ENCODE measurements around the gene MYH11.

The MYH11 gene

GRCh38 chr16:15691046-15691445 lies 165.8 kb downstream of the MYH11 start:
- Histone ChIP-seq H3K9me3 (replicated peaks in 1 of 2; ENCODE audit: control insufficient read depth in 2 of 2, insufficient read depth in 1 of 2, low read depth in 1 of 2, low read length in 2 of 2) (no peaks in the 10 kb centered on the region), H2BK5ac (ENCODE audit: low read length) (no peak overlapping the region), H3K9ac (ENCODE audit: low read depth, low read length, poor library complexity) (no peak overlapping the region), H3K4me2 (ENCODE audit: insufficient read depth, low read length, poor library complexity, severe bottlenecking) (no peak overlapping the region), H3K36me3 (replicated peaks in 1 of 2; ENCODE audit: control insufficient read depth in 2 of 2, insufficient read depth in 2 of 2, low read length in 2 of 2) (peaks cover 32 to 87% of the 10 kb centered on the region in 2 donors), H3K4ac (ENCODE audit: low read length) (no peak overlapping the region), H3K14ac (ENCODE audit: low read length) (no peak overlapping the region), H2BK15ac (ENCODE audit: low read length) (no peak overlapping the region), H3K23ac (ENCODE audit: low read depth, low read length, poor library complexity) (no peak overlapping the region), H2BK120ac (ENCODE audit: low read depth, low read length) (no peak overlapping the region), H2BK12ac (ENCODE audit: low read length) (no peak overlapping the region), H3K79me1 (ENCODE audit: low read depth, low read length) (no peaks in the 10 kb centered on the region), H3K27ac (replicated peaks; ENCODE audit: low read length) (no peak overlapping the region), H2AK5ac (ENCODE audit: low read depth, low read length) (no peak overlapping the region), H4K8ac (ENCODE audit: low read depth, low read length) (no peak overlapping the region), H3K4me3 (ENCODE audit: low read length in 2 of 2) (no peak overlapping the region), H3K4me1 (ENCODE audit: control insufficient read depth in 2 of 2, insufficient read depth in 1 of 2, low read depth in 1 of 2, low read length in 2 of 2) (no peaks in the 10 kb centered on the region), H4K91ac (ENCODE audit: low read depth, low read length, poor library complexity) (no peak overlapping the region), H2AFZ (ENCODE audit: low read length) (no peak overlapping the region), H3K18ac (ENCODE audit: low read length) (no peak overlapping the region), H3K27me3 (ENCODE audit: control insufficient read depth in 3 of 3, insufficient read depth in 3 of 3, low read depth in 1 of 3, low read length in 3 of 3) (no peaks in the 10 kb centered on the region)
- WGBS, 2 donors (ENCODE audit: extremely low coverage in 2 of 2, insufficient read length in 2 of 2, insufficient replicate concordance in 1 of 2) = no CpG with 5 or more reads among the region's 10 CpGs
- DNase-seq (ENCODE audit: low spot score) = no peak

GRCh38 chr16:15690296-15690695 lies 166.5 kb downstream of the MYH11 start:
- no peak for DNase-seq (ENCODE audit: low spot score)
- Histone ChIP-seq H2BK120ac (ENCODE audit: low read depth, low read length) (no peak overlapping the region), H3K4me3 (ENCODE audit: low read length in 2 of 2) (no peak overlapping the region), H3K27ac (replicated peaks; ENCODE audit: low read length) (no peak overlapping the region), H2BK5ac (ENCODE audit: low read length) (no peak overlapping the region), H3K4me2 (ENCODE audit: insufficient read depth, low read length, poor library complexity, severe bottlenecking) (no peak overlapping the region), H2BK15ac (ENCODE audit: low read length) (no peak overlapping the region), H3K9me3 (replicated peaks in 1 of 2; ENCODE audit: control insufficient read depth in 2 of 2, insufficient read depth in 1 of 2, low read depth in 1 of 2, low read length in 2 of 2) (no peaks in the 10 kb centered on the region), H3K18ac (ENCODE audit: low read length) (no peak overlapping the region), H2BK12ac (ENCODE audit: low read length) (no peak overlapping the region), H3K4me1 (ENCODE audit: control insufficient read depth in 2 of 2, insufficient read depth in 1 of 2, low read depth in 1 of 2, low read length in 2 of 2) (no peaks in the 10 kb centered on the region), H2AK5ac (ENCODE audit: low read depth, low read length) (no peak overlapping the region), H3K79me1 (ENCODE audit: low read depth, low read length) (no peaks in the 10 kb centered on the region), H3K14ac (ENCODE audit: low read length) (no peak overlapping the region), H3K36me3 (replicated peaks in 1 of 2; ENCODE audit: control insufficient read depth in 2 of 2, insufficient read depth in 2 of 2, low read length in 2 of 2) (peaks cover 34 to 90% of the 10 kb centered on the region in 2 donors), H4K91ac (ENCODE audit: low read depth, low read length, poor library complexity) (no peak overlapping the region), H4K8ac (ENCODE audit: low read depth, low read length) (no peak overlapping the region), H2AFZ (ENCODE audit: low read length) (no peak overlapping the region), H3K23ac (ENCODE audit: low read depth, low read length, poor library complexity) (no peak overlapping the region), H3K9ac (ENCODE audit: low read depth, low read length, poor library complexity) (no peak overlapping the region), H3K4ac (ENCODE audit: low read length) (no peak overlapping the region), H3K27me3 (ENCODE audit: control insufficient read depth in 3 of 3, insufficient read depth in 3 of 3, low read depth in 1 of 3, low read length in 3 of 3) (no peaks in the 10 kb centered on the region)
- no CpG with 5 or more reads among the region's 3 CpGs for WGBS, 2 donors (ENCODE audit: extremely low coverage in 2 of 2, insufficient read length in 2 of 2, insufficient replicate concordance in 1 of 2)

GRCh38 chr16:15689290-15689689 lies 167.5 kb downstream of the MYH11 start:
- H2BK5ac ChIP-seq (ENCODE audit: low read length) = no peak overlapping the region
- no peaks in the 10 kb centered on the region for H3K79me1 ChIP-seq (ENCODE audit: low read depth, low read length)
- H2BK120ac ChIP-seq (ENCODE audit: low read depth, low read length) = no peak overlapping the region
- H3K4me2 ChIP-seq (ENCODE audit: insufficient read depth, low read length, poor library complexity, severe bottlenecking) = no peak overlapping the region
- H3K14ac ChIP-seq (ENCODE audit: low read length) = no peak overlapping the region
- H2AFZ ChIP-seq (ENCODE audit: low read length) = no peak overlapping the region
- no peak overlapping the region for H3K9ac ChIP-seq (ENCODE audit: low read depth, low read length, poor library complexity)
- H2BK12ac ChIP-seq (ENCODE audit: low read length) = no peak overlapping the region
- no peaks in the 10 kb centered on the region for H3K27me3 ChIP-seq (ENCODE audit: control insufficient read depth in 3 of 3, insufficient read depth in 3 of 3, low read depth in 1 of 3, low read length in 3 of 3)
- H3K4ac ChIP-seq (ENCODE audit: low read length) = no peak overlapping the region
- no peak overlapping the region for H3K27ac ChIP-seq (replicated peaks; ENCODE audit: low read length)
- H3K36me3 ChIP-seq (replicated peaks in 1 of 2; ENCODE audit: control insufficient read depth in 2 of 2, insufficient read depth in 2 of 2, low read length in 2 of 2) = peaks cover 30 to 91% of the 10 kb centered on the region in 2 donors
- H3K4me1 ChIP-seq (ENCODE audit: control insufficient read depth in 2 of 2, insufficient read depth in 1 of 2, low read depth in 1 of 2, low read length in 2 of 2) = no peaks in the 10 kb centered on the region
- H2BK15ac ChIP-seq (ENCODE audit: low read length) = no peak overlapping the region
- no peak overlapping the region for H4K91ac ChIP-seq (ENCODE audit: low read depth, low read length, poor library complexity)
- no peak overlapping the region for H3K18ac ChIP-seq (ENCODE audit: low read length)
- H3K4me3 ChIP-seq (ENCODE audit: low read length in 2 of 2) = no peak overlapping the region
- no peak overlapping the region for H2AK5ac ChIP-seq (ENCODE audit: low read depth, low read length)
- no peak overlapping the region for H3K23ac ChIP-seq (ENCODE audit: low read depth, low read length, poor library complexity)
- no CpG with 5 or more reads among the region's 3 CpGs for WGBS, 2 donors (ENCODE audit: extremely low coverage in 2 of 2, insufficient read length in 2 of 2, insufficient replicate concordance in 1 of 2)
- no peak overlapping the region for H4K8ac ChIP-seq (ENCODE audit: low read depth, low read length)
- H3K9me3 ChIP-seq (replicated peaks in 1 of 2; ENCODE audit: control insufficient read depth in 2 of 2, insufficient read depth in 1 of 2, low read depth in 1 of 2, low read length in 2 of 2) = no peaks in the 10 kb centered on the region
- DNase-seq (ENCODE audit: low spot score) = no peak

- no peak for DNase-seq (ENCODE audit: low spot score)
- Histone ChIP-seq H2BK15ac (ENCODE audit: low read length) (no peak overlapping the region), H3K18ac (ENCODE audit: low read length) (no peak overlapping the region), H3K27ac (replicated peaks; ENCODE audit: low read length) (no peak overlapping the region), H3K79me1 (ENCODE audit: low read depth, low read length) (no peaks in the 10 kb centered on the region), H3K9ac (ENCODE audit: low read depth, low read length, poor library complexity) (no peak overlapping the region), H4K8ac (ENCODE audit: low read depth, low read length) (no peak overlapping the region), H3K4ac (ENCODE audit: low read length) (no peak overlapping the region), H4K91ac (ENCODE audit: low read depth, low read length, poor library complexity) (no peak overlapping the region), H2AK5ac (ENCODE audit: low read depth, low read length) (no peak overlapping the region), H3K27me3 (ENCODE audit: control insufficient read depth in 3 of 3, insufficient read depth in 3 of 3, low read depth in 1 of 3, low read length in 3 of 3) (no peaks in the 10 kb centered on the region), H3K9me3 (replicated peaks in 1 of 2; ENCODE audit: control insufficient read depth in 2 of 2, insufficient read depth in 1 of 2, low read depth in 1 of 2, low read length in 2 of 2) (no peaks in the 10 kb centered on the region), H3K36me3 (replicated peaks in 1 of 2; ENCODE audit: control insufficient read depth in 2 of 2, insufficient read depth in 2 of 2, low read length in 2 of 2) (peaks cover 17 to 91% of the 10 kb centered on the region in 2 donors), H2BK12ac (ENCODE audit: low read length) (no peak overlapping the region), H3K4me2 (ENCODE audit: insufficient read depth, low read length, poor library complexity, severe bottlenecking) (no peak overlapping the region), H2BK120ac (ENCODE audit: low read depth, low read length) (no peak overlapping the region), H3K4me1 (ENCODE audit: control insufficient read depth in 2 of 2, insufficient read depth in 1 of 2, low read depth in 1 of 2, low read length in 2 of 2) (no peaks in the 10 kb centered on the region), H2AFZ (ENCODE audit: low read length) (no peak overlapping the region), H3K14ac (ENCODE audit: low read length) (no peak overlapping the region), H2BK5ac (ENCODE audit: low read length) (no peak overlapping the region), H3K4me3 (ENCODE audit: low read length in 2 of 2) (no peak overlapping the region), H3K23ac (ENCODE audit: low read depth, low read length, poor library complexity) (no peak overlapping the region)
- WGBS, 2 donors (ENCODE audit: extremely low coverage in 2 of 2, insufficient read length in 2 of 2, insufficient replicate concordance in 1 of 2) = no CpG with 5 or more reads among the region's 2 CpGs
These were observed 170.5 kb downstream of the MYH11 start for GRCh38 chr16:15686287-15686686.
